ENCODE measurements around the gene CFAP43.

Gene CFAP43

GRCh38 chr10:104122225-104123107, 109.7 kb downstream of the CFAP43 start:
- Histone ChIP-seq H3K9ac (ENCODE audit: insufficient read length) (peak overlapping the region; percentile 90), H3K36me3 (ENCODE audit: insufficient read depth, low read length) (no peaks in the 10 kb centered on the region), H3K9me3 (ENCODE audit: low read depth, low read length) (no peaks in the 10 kb centered on the region), H3K4me3 (peak overlapping the region; percentile 86), H3K27ac (peak overlapping the region; percentile 79)
- TF ChIP-seq POLR2AphosphoS5 (IDR thresholded peaks at IDR 0.05; ENCODE audit: borderline replicate concordance, low read depth, low read length), result no peak
- DNase-seq (ENCODE audit: low read depth, low spot score), result no peak

GRCh38 chr10:104121485-104122224, 110.5 kb downstream of the CFAP43 start, which contains the start of gene SFR1:
Gene SFR1, plus strand, starts transcription at chr10:104122171. Its CDS starts 13 bp downstream, at chr10:104122184.
- no peaks in the 10 kb centered on the region for H3K9me3 ChIP-seq (ENCODE audit: low read depth, low read length)
- H3K9ac ChIP-seq (ENCODE audit: insufficient read length), result peak within 1 kb of the TSS; percentile 90
- peak; percentile 80 for DNase-seq (ENCODE audit: low read depth, low spot score)
- H3K36me3 ChIP-seq (ENCODE audit: insufficient read depth, low read length), result no peaks in the 10 kb centered on the region
- TF ChIP-seq POLR2AphosphoS5 (IDR thresholded peaks at IDR 0.05; ENCODE audit: borderline replicate concordance, low read depth, low read length) (peak; percentile 74), FOXP2 (optimal IDR thresholded peaks at IDR 0.05; ENCODE audit: control extremely low read depth, extremely low read length, insufficient read depth) (no peak)
- H3K27ac ChIP-seq, result peak within 1 kb of the TSS; percentile 98
- H3K4me3 ChIP-seq, result peak within 1 kb of the TSS; percentile 86

DNA sequence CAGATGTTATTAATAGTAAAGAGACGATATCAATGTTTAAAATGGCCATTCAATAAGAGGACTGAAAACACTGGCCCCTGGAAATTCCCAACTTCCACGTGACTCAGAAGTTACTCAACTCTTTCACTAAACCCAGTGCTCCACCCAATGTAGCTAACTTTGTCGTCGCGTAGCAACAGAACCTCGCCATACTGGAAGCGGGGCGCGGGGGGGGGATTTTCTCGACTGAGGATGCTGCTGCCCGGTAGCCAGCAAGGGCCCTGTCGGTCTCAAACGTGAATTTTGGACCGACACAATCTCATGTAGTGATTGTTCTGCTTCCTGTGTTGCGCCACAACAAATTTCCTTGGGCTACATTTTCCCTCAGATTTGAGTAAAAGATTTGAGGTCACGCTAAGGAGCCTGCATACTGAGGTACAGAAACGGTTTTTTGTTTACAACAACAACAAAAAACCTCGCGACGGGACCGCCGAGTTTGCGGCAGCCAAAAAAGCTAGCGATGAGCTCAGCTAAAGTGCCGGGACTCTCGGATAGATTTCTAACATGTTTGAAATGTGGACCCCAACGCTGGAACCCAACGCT, 111.2 kb downstream of the CFAP43 start:
- no peaks in the 10 kb centered on the region for H3K9me3 ChIP-seq (ENCODE audit: low read depth, low read length)
- H3K36me3 ChIP-seq (ENCODE audit: insufficient read depth, low read length), result no peaks in the 10 kb centered on the region
- DNase-seq (ENCODE audit: low read depth, low spot score), result no peak
- H3K9ac ChIP-seq (ENCODE audit: insufficient read length), result peak overlapping the region; percentile 86
- TF ChIP-seq FOXP2 (optimal IDR thresholded peaks at IDR 0.05; ENCODE audit: control extremely low read depth, extremely low read length, insufficient read depth) (no peak), POLR2AphosphoS5 (IDR thresholded peaks at IDR 0.05; ENCODE audit: borderline replicate concordance, low read depth, low read length) (no peak), EZH2 (IDR thresholded peaks at IDR 0.05) (no peak)
- H3K4me3 ChIP-seq, result peak overlapping the region; percentile 86
- H3K27ac ChIP-seq, result peak overlapping the region; percentile 98

- no peak for TF ChIP-seq FOXP2 (optimal IDR thresholded peaks at IDR 0.05; ENCODE audit: control extremely low read depth, extremely low read length, insufficient read depth)
- TF ChIP-seq POLR2AphosphoS5 (IDR thresholded peaks at IDR 0.05; ENCODE audit: borderline replicate concordance, low read depth, low read length), result no peak
- TF ChIP-seq EZH2 (IDR thresholded peaks at IDR 0.05), result no peak
Observed at GRCh38 chr10:104120512-104120902, 111.7 kb downstream of the CFAP43 start.

DNA sequence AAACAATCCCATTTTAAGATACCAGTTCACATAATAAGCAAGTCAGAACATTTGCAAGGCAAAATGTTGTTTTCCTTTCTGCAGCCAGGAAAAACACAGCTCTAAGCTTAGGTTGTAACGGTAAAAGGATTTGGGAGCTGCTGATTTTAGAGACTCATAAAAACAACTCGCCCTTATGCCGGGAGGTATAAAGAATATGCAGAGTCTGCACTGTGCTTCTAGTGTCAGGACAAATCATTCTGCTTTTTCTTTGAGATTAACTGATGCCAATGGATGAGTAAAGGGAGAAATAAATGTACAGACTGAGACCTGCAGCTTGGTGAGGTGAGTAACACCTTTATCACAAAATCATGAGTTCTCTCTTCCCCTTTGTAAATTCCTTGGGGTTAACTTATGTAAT, 112.2 kb downstream of the CFAP43 start:
- no peaks in the 10 kb centered on the region for H3K36me3 ChIP-seq (ENCODE audit: insufficient read depth, low read length)
- H3K9ac ChIP-seq (ENCODE audit: insufficient read length), result peak overlapping the region; percentile 23
- H3K9me3 ChIP-seq (ENCODE audit: low read depth, low read length), result no peaks in the 10 kb centered on the region
- no peak for DNase-seq (ENCODE audit: low read depth, low spot score)
- TF ChIP-seq EZH2 (IDR thresholded peaks at IDR 0.05), result no peak
- no peak for TF ChIP-seq FOXP2 (optimal IDR thresholded peaks at IDR 0.05; ENCODE audit: control extremely low read depth, extremely low read length, insufficient read depth)
- no peak for TF ChIP-seq POLR2AphosphoS5 (IDR thresholded peaks at IDR 0.05; ENCODE audit: borderline replicate concordance, low read depth, low read length)
- H3K27ac ChIP-seq, result peak overlapping the region; percentile 98
- peak overlapping the region; percentile 86 for H3K4me3 ChIP-seq

More at GRCh38 chr10:104120512-104120902, 111.7 kb downstream of the CFAP43 start:
- Histone ChIP-seq H3K36me3 (ENCODE audit: insufficient read depth, low read length) (no peaks in the 10 kb centered on the region), H3K9me3 (ENCODE audit: low read depth, low read length) (no peaks in the 10 kb centered on the region), H3K9ac (ENCODE audit: insufficient read length) (peak overlapping the region; percentile 23), H3K4me3 (peak overlapping the region; percentile 86), H3K27ac (peak overlapping the region; percentile 98)
- no peak for DNase-seq (ENCODE audit: low read depth, low spot score)

- Histone ChIP-seq H3K9me3 (ENCODE audit: low read depth, low read length) (no peaks in the 10 kb centered on the region), H3K27ac (no peak overlapping the region), H3K36me3 (ENCODE audit: insufficient read depth, low read length) (no peaks in the 10 kb centered on the region), H3K9ac (ENCODE audit: insufficient read length) (no peak overlapping the region), H3K4me3 (no peak overlapping the region)
- no peak for TF ChIP-seq POLR2AphosphoS5 (IDR thresholded peaks at IDR 0.05; ENCODE audit: borderline replicate concordance, low read depth, low read length)
- no peak for TF ChIP-seq EZH2 (IDR thresholded peaks at IDR 0.05)
- TF ChIP-seq FOXP2 (optimal IDR thresholded peaks at IDR 0.05; ENCODE audit: control extremely low read depth, extremely low read length, insufficient read depth), result no peak
- no peak for DNase-seq (ENCODE audit: low read depth, low spot score)
Observed at GRCh38 chr10:104117839-104118323, 114.3 kb downstream of the CFAP43 start.

DNA sequence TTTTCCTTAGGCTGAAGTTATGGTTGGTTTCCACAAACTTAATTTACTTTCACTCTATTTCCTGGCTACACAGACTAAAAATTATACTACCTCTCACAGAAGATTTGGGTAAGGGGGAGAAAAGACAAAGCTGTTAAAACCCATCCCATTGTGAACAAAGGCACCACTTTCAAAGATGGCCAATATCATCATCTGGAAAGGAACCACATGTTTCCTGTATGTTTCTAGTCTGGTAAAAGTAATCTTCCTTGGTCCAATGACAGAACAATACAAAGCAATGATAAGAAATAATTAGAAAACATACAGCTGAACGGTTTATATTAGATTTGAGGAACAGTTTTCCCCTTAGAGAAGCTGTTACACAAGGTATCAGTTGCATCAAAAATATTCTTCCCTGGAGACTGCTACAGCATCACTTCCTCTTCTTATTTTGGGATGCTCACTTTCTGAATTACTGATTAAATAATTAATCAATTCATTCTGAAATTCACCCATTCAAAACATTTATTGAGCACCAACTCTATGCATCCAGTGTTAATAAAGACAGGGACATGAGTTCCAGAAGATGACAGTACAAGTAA, 118.7 kb downstream of the CFAP43 start:
- Histone ChIP-seq H3K9me3 (ENCODE audit: low read depth, low read length) (no peaks in the 10 kb centered on the region), H3K36me3 (ENCODE audit: insufficient read depth, low read length) (no peaks in the 10 kb centered on the region), H3K9ac (ENCODE audit: insufficient read length) (no peak overlapping the region), H3K4me3 (no peak overlapping the region), H3K27ac (no peak overlapping the region)
- DNase-seq (ENCODE audit: low read depth, low spot score), result no peak
- TF ChIP-seq POLR2AphosphoS5 (IDR thresholded peaks at IDR 0.05; ENCODE audit: borderline replicate concordance, low read depth, low read length) (no peak), FOXP2 (optimal IDR thresholded peaks at IDR 0.05; ENCODE audit: control extremely low read depth, extremely low read length, insufficient read depth) (no peak), EZH2 (IDR thresholded peaks at IDR 0.05) (no peak)
